ENCODE results near the gene LAMTOR3.

DNA sequence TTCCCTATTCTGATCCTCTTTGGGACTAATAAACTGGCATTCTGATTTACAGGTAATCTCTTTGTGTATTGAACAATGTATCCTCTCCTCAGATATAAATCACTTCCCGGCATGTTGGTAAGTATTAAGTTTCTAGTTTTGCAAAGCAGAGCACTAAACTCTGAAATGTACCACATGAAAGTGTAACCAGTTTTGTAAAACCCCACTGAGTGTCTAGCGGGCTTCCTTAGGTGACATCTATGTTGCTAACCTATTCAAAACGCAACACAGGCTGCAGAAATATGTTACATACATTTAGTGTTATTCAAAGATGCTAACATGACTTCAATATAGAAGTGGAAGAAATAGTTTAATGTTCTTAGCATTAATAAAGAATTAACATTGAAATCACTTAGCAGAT is 26.9 kb upstream of the LAMTOR3 start:
- TF ChIP-seq, protein P1, sequence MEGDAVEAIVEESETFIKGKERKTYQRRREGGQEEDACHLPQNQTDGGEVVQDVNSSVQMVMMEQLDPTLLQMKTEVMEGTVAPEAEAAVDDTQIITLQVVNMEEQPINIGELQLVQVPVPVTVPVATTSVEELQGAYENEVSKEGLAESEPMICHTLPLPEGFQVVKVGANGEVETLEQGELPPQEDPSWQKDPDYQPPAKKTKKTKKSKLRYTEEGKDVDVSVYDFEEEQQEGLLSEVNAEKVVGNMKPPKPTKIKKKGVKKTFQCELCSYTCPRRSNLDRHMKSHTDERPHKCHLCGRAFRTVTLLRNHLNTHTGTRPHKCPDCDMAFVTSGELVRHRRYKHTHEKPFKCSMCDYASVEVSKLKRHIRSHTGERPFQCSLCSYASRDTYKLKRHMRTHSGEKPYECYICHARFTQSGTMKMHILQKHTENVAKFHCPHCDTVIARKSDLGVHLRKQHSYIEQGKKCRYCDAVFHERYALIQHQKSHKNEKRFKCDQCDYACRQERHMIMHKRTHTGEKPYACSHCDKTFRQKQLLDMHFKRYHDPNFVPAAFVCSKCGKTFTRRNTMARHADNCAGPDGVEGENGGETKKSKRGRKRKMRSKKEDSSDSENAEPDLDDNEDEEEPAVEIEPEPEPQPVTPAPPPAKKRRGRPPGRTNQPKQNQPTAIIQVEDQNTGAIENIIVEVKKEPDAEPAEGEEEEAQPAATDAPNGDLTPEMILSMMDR (IDR thresholded peaks at IDR 0.05): no peak
- no peak for TF ChIP-seq POLR2A (IDR thresholded peaks at IDR 0.05)
- no peak for TF ChIP-seq EP300 (IDR thresholded peaks at IDR 0.05)
- no peak for TF ChIP-seq POLR2AphosphoS5 (IDR thresholded peaks at IDR 0.05)
